ENCODE data around the gene LGI4.
"Not testable (repeated sequence)": the region's sequence is repeated elsewhere in the genome, so short reads cannot be mapped to it uniquely, and the experiment has no call there.

The LGI4 gene

GRCh38 chr19:35140962-35141836 is 6.3 kb upstream of the LGI4 start:
- DNase-seq, result peak; percentile 87

- no peak for DNase-seq
These were observed 5.5 kb upstream of the LGI4 start for GRCh38 chr19:35140207-35140961.

GRCh38 chr19:35138305-35138892 is 3.5 kb upstream of the LGI4 start, which contains the start of gene FXYD1:
Gene FXYD1, plus strand, starts transcription at chr19:35138824. Its CDS starts 1,256 bp downstream, at chr19:35140080.
- no peak for DNase-seq

GRCh38 chr19:35136977-35137702 is 2.3 kb upstream of the LGI4 start:
- no peak for DNase-seq

GRCh38 chr19:35136231-35136630 is 1.4 kb upstream of the LGI4 start:
- DNase-seq, result no peak

GRCh38 chr19:35135389-35135909 is 590 bp upstream of the LGI4 start:
- DNase-seq, result peak; percentile 19

GRCh38 chr19:35133826-35134225 is 1.0 kb downstream of the LGI4 start:
- DNase-seq, result no peak

GRCh38 chr19:35132254-35132653 is 2.6 kb downstream of the LGI4 start:
- no peak for DNase-seq

GRCh38 chr19:35130761-35131720 is 3.8 kb downstream of the LGI4 start:
- DNase-seq, result no peak

- DNase-seq, result not testable (repeated sequence)
These were observed 5.1 kb downstream of the LGI4 start for GRCh38 chr19:35129724-35130274.

GRCh38 chr19:35128398-35129057 is 6.3 kb downstream of the LGI4 start:
- DNase-seq, result no peak

GRCh38 chr19:35127871-35128270 is 7.0 kb downstream of the LGI4 start:
- no peak for DNase-seq

GRCh38 chr19:35126624-35126959 is 8.3 kb downstream of the LGI4 start:
- DNase-seq, result no peak

- DNase-seq, result no peak
These were observed 8.9 kb downstream of the LGI4 start for GRCh38 chr19:35125749-35126623.

- DNase-seq, result no peak
These were observed 9.6 kb downstream of the LGI4 start for GRCh38 chr19:35125270-35125717.

- DNase-seq, result peak; percentile 89
These were observed 10.5 kb downstream of the LGI4 start for GRCh38 chr19:35124098-35125060.

GRCh38 chr19:35123573-35123972 is 11.3 kb downstream of the LGI4 start:
- no peak for DNase-seq
